Aortic smooth muscle cell (primary cell): ENCODE data around the gene RSPO4. TPM values are rescaled to one million over a fixed set of nuclear protein-coding genes. Genes with fewer than 3 reads are reported as not detected.

Source experiments
- total RNA-seq: library from RNA; depleted of rRNA; stranded (reverse); fragments of >200 nt; gene quantifications from 2 replicates; pipeline ENCODE4 v1.2.3, GENCODE V29; 2014

RSPO4 gene
- total RNA-seq, result not detected in 2 replicates

GRCh38 chr20:1001911-1002681 is at the start of gene RSPO4:
Gene RSPO4 (minus strand): TSS chr20:1002311. CDS start chr20:1002164, 147 bp downstream.

GRCh38 chr20:916125-916799 is 85.8 kb downstream of the RSPO4 start, which contains the start of gene ANGPT4:
Gene ANGPT4 (minus strand): TSS chr20:916334. CDS start chr20:916214, 120 bp downstream.

Other genes starting within 250 kb of the RSPO4 start
- not detected in 2 replicates for gene SLC52A3, start 233.8 kb downstream of the RSPO4 start, total RNA-seq
- gene FAM110A, start 168.6 kb downstream of the RSPO4 start, total RNA-seq, result 2.9 and 3.8 TPM in 2 replicates
- not detected in 2 replicates for gene ANGPT4, start 86.0 kb downstream of the RSPO4 start, total RNA-seq
- gene PSMF1, start 116.3 kb upstream of the RSPO4 start, total RNA-seq, result 20.5 and 28.0 TPM in 2 replicates
- gene TMEM74B, start 182.7 kb upstream of the RSPO4 start, total RNA-seq, result not detected in 2 replicates
- not detected in 2 replicates for gene C20orf202, start 201.1 kb upstream of the RSPO4 start, total RNA-seq
- 0.13 TPM in 1 of 2 replicates, not detected in the other for gene RAD21L1, start 223.7 kb upstream of the RSPO4 start, total RNA-seq